ENCODE measurements around the gene HOXD9.

Gene HOXD9

DNA sequence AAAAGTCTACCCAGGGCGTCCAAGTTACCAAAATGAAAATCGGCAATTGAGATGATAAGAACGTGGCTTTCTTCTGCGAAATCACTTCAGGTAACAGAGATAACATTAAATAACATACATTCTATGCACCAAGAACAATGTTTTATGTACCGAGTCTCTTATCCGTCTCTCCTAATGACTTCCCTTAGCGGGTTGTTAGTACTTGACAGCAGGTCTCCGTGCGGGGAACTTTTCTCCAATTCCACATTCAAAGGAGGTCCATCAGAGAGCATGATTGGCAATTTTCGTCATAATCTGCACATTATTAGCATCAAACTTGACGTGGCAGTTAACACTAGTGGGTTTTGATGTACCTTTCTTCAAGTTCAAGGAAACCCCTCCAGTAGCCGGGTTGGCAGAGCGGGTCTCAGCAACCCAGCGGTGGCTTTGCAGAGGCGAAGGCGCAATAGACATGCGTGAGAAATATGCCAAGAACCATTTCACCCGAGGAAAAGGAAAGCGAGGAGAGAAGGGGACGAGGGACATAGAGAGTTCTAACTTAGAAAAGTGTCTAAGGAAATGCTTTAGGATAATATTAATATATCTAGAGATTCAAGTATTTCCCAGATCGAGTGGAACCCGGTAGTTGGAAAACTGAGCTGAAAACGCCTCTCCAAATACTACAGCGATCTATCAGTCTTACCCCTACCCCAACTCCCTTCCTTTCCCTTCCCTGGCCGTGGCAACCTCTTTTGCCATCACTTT is 43.8 kb upstream of the HOXD9 start:
- Histone ChIP-seq H3K9me2 (replicated peaks; ENCODE audit: low read depth, low read length) (no peaks in the 10 kb centered on the region), H4K20me1 (ENCODE audit: insufficient read depth, low read length, poor library complexity, severe bottlenecking) (no peaks in the 10 kb centered on the region), H3K4me3 (ENCODE audit: low read length, poor library complexity, severe bottlenecking) (no peak overlapping the region), H3K36me3 (ENCODE audit: insufficient read depth, low read length) (no peaks in the 10 kb centered on the region), H3K27me3 (ENCODE audit: insufficient read depth, low read length, poor library complexity, severe bottlenecking) (no peaks in the 10 kb centered on the region), H3K4me2 (ENCODE audit: low read depth, low read length, poor library complexity, severe bottlenecking) (no peak overlapping the region), H3K9me3 (ENCODE audit: insufficient read depth, low read depth, low read length) (no peaks in the 10 kb centered on the region), H3K4me1 (ENCODE audit: insufficient read depth, low read length, poor library complexity, severe bottlenecking) (no peaks in the 10 kb centered on the region), H3F3A (ENCODE audit: low read depth) (no peaks in the 10 kb centered on the region), H2AFZ (ENCODE audit: low read length) (no peak overlapping the region), H3K79me2 (ENCODE audit: insufficient read depth, low read length) (no peaks in the 10 kb centered on the region), H3K9ac (ENCODE audit: low read depth, low read length, poor library complexity, severe bottlenecking) (no peak overlapping the region)
- TF ChIP-seq EZH2phosphoT487 (IDR thresholded peaks at IDR 0.05; ENCODE audit: borderline replicate concordance): no peak
- TF ChIP-seq, protein P1, sequence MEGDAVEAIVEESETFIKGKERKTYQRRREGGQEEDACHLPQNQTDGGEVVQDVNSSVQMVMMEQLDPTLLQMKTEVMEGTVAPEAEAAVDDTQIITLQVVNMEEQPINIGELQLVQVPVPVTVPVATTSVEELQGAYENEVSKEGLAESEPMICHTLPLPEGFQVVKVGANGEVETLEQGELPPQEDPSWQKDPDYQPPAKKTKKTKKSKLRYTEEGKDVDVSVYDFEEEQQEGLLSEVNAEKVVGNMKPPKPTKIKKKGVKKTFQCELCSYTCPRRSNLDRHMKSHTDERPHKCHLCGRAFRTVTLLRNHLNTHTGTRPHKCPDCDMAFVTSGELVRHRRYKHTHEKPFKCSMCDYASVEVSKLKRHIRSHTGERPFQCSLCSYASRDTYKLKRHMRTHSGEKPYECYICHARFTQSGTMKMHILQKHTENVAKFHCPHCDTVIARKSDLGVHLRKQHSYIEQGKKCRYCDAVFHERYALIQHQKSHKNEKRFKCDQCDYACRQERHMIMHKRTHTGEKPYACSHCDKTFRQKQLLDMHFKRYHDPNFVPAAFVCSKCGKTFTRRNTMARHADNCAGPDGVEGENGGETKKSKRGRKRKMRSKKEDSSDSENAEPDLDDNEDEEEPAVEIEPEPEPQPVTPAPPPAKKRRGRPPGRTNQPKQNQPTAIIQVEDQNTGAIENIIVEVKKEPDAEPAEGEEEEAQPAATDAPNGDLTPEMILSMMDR (conservative IDR thresholded peaks at IDR 0.05; ENCODE audit: low read length): no peak

DNA sequence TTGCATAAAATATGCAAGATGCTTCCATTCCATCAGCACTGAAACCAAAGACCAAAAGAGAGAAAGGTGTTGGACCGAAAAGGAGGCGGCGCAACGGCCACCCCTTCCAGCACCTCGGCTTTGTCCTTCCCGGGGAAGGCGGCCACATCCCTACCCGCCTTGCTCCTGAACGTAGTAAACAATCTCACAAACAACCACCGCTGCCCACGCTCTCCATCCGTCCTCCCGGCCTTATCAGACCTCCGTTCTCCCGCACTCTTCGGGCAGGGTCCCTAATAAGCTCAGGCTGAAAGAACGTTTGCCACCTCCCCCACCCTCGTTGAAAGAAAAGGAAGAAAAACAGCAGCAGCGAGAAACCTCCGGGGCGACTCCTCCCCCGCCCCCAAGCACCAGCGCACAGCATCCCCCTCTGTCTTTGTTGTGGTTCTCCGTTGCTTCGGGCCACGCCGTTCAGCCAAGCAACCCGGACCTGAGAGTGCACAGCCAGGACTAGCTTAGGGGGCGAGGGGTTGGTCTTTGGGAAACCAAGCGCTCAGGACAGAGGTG is 43.2 kb upstream of the HOXD9 start:
- H3K9ac ChIP-seq (ENCODE audit: low read depth, low read length, poor library complexity, severe bottlenecking): no peak overlapping the region
- H3K9me2 ChIP-seq (replicated peaks; ENCODE audit: low read depth, low read length): no peaks in the 10 kb centered on the region
- H3K4me1 ChIP-seq (ENCODE audit: insufficient read depth, low read length, poor library complexity, severe bottlenecking): no peaks in the 10 kb centered on the region
- H3K79me2 ChIP-seq (ENCODE audit: insufficient read depth, low read length): no peaks in the 10 kb centered on the region
- H2AFZ ChIP-seq (ENCODE audit: low read length): no peak overlapping the region
- TF ChIP-seq EZH2phosphoT487 (IDR thresholded peaks at IDR 0.05; ENCODE audit: borderline replicate concordance): no peak
- TF ChIP-seq, protein P1 (conservative IDR thresholded peaks at IDR 0.05; ENCODE audit: low read length): no peak
- H3K36me3 ChIP-seq (ENCODE audit: insufficient read depth, low read length): no peaks in the 10 kb centered on the region
- H3K27me3 ChIP-seq (ENCODE audit: insufficient read depth, low read length, poor library complexity, severe bottlenecking): no peaks in the 10 kb centered on the region
- no peaks in the 10 kb centered on the region for H3F3A ChIP-seq (ENCODE audit: low read depth)
- H3K9me3 ChIP-seq (ENCODE audit: insufficient read depth, low read depth, low read length): no peaks in the 10 kb centered on the region
- no peaks in the 10 kb centered on the region for H4K20me1 ChIP-seq (ENCODE audit: insufficient read depth, low read length, poor library complexity, severe bottlenecking)
- H3K4me2 ChIP-seq (ENCODE audit: low read depth, low read length, poor library complexity, severe bottlenecking): no peak overlapping the region
- no peak overlapping the region for H3K4me3 ChIP-seq (ENCODE audit: low read length, poor library complexity, severe bottlenecking)

DNA sequence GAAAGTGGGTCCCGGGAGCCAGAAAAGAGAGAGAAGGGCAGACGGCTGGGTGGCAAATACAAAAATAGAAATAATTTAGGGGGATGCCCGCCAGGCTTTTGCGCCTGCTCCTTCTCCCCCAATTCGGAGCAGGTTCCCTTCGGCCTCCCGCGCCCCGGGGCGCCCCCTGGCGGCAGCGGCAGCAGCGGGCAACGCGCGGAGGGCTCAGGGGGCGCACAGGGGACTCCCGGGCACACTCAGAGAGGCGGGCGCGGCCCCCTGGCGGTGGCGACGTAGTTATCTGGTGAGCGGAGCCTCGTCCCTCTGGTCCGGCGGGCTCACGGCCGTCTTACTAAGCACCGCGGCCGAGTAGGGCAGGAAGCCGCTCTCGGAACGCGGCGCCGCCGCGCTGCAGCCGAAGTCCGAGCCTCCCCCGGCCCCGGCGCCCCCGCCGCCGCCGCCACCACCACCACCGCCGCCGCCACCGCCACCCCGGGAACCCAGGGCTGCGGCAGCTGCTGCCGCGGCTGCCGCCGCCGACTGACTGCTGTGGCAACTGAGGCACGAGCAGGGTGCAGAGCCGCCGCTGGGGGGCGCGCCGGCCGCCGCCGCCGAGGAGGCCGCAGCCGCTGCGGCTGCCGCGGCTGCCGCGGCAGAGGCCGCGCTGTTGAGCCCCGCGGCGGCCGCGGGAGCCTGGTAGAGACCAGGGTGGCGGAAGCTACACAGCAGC is 42.5 kb upstream of the HOXD9 start:
- no peaks in the 10 kb centered on the region for H3K79me2 ChIP-seq (ENCODE audit: insufficient read depth, low read length)
- no peak overlapping the region for H3K4me2 ChIP-seq (ENCODE audit: low read depth, low read length, poor library complexity, severe bottlenecking)

More for the DNA sequence above, 42.5 kb upstream of the HOXD9 start:
- Histone ChIP-seq H3F3A (ENCODE audit: low read depth) (no peaks in the 10 kb centered on the region), H3K9ac (ENCODE audit: low read depth, low read length, poor library complexity, severe bottlenecking) (no peak overlapping the region), H3K9me3 (ENCODE audit: insufficient read depth, low read depth, low read length) (no peaks in the 10 kb centered on the region), H3K4me3 (ENCODE audit: low read length, poor library complexity, severe bottlenecking) (no peak overlapping the region), H3K9me2 (replicated peaks; ENCODE audit: low read depth, low read length) (no peaks in the 10 kb centered on the region), H3K36me3 (ENCODE audit: insufficient read depth, low read length) (no peaks in the 10 kb centered on the region), H4K20me1 (ENCODE audit: insufficient read depth, low read length, poor library complexity, severe bottlenecking) (no peaks in the 10 kb centered on the region), H2AFZ (ENCODE audit: low read length) (no peak overlapping the region), H3K27me3 (ENCODE audit: insufficient read depth, low read length, poor library complexity, severe bottlenecking) (no peaks in the 10 kb centered on the region), H3K4me1 (ENCODE audit: insufficient read depth, low read length, poor library complexity, severe bottlenecking) (no peaks in the 10 kb centered on the region)
- TF ChIP-seq, protein P1 (conservative IDR thresholded peaks at IDR 0.05; ENCODE audit: low read length): no peak
- TF ChIP-seq EZH2phosphoT487 (IDR thresholded peaks at IDR 0.05; ENCODE audit: borderline replicate concordance): no peak

Data from Loucy (cell line).